Thyroid gland (tissue), 4 donors: ENCODE measurements around the gene SORCS2. TPM values are rescaled to one million over a fixed set of nuclear protein-coding genes. Genes with fewer than 3 reads are reported as not detected.

ENCODE experiments used
- DNase-seq, 2 donors: peaks; one replicate each; pipeline ENCODE4 v3.0.0-alpha.2; 2019
- H3K27ac ChIP-seq, 3 donors: fragments of 200-600 bp; sonication (generic); 1 replicate in 2 of 3; 2 replicates in 1 of 3; pipeline ENCODE4 v1.5.1; 2016 to 2019; ENCODE audit warnings: mild to moderate bottlenecking in 1 of 3, moderate library complexity in 1 of 3
- H3K27me3 ChIP-seq: fragments of 200-600 bp; sonication (generic); one replicate; pipeline ENCODE4 v1.5.1; 2019
- H3K36me3 ChIP-seq, 2 donors: fragments of 200-600 bp; sonication (generic); one replicate each; pipeline ENCODE4 v1.5.1; 2016 to 2019
- H3K4me1 ChIP-seq, 2 donors: fragments of 200-600 bp; sonication (generic); one replicate each; pipeline ENCODE4 v1.5.1; 2017 to 2019
- H3K4me3 ChIP-seq, 3 donors: fragments of 200-600 bp; sonication (generic); replicated peaks in 1 of 3; 1 replicate in 2 of 3; 2 replicates in 1 of 3; pipeline ENCODE4 v1.5.1; 2016; ENCODE audit warnings: mild to moderate bottlenecking in 1 of 3
- H3K9me3 ChIP-seq: fragments of 200-600 bp; sonication (generic); one replicate; pipeline ENCODE4 v1.5.1; 2017
- POLR2A ChIP-seq, 2 donors: fragments of 450-650 bp; IDR thresholded peaks; one replicate each; pipeline ENCODE4 v1.6.1; 2017; ENCODE audit warnings: antibody characterized with exemption in 2 of 2, mild to moderate bottlenecking in 2 of 2, moderate library complexity in 1 of 2
- WGBS, 2 donors: methylation state at CpG; one replicate each; pipeline ENCODE4 v1.1.5; 2017; 5-methylcytosine and 5-hydroxymethylcytosine counted together
- intact Hi-C: fragments of 100-400 bp; cut with DNase I; formaldehyde crosslinking; loops from one replicate; pipeline ENCODE4 v1.15.1; 2023
- total RNA-seq, 4 donors: library from RNA; depleted of rRNA; stranded (reverse); fragments of >200 nt; gene quantifications; one replicate each; pipeline ENCODE4 v1.2.3, GENCODE V29; 2016
- TF ChIP-seq, protein P1 (sequence below), 6 experiments: fragments of 200-600 bp in 3 of 6; fragments of 450-650 bp in 3 of 6; sonication (generic) in 3 of 6; IDR thresholded peaks; one replicate each; pipeline ENCODE4 v1.5.1; 2016 to 2019; ENCODE audit warnings: antibody characterized with exemption in 6 of 6, mild to moderate bottlenecking in 2 of 6, inconsistent platforms in 1 of 6, moderate library complexity in 1 of 6

SORCS2 gene
- total RNA-seq, 4 donors from 2014 or later = 1.7 to 13.6 (median 3.6) TPM

DNA sequence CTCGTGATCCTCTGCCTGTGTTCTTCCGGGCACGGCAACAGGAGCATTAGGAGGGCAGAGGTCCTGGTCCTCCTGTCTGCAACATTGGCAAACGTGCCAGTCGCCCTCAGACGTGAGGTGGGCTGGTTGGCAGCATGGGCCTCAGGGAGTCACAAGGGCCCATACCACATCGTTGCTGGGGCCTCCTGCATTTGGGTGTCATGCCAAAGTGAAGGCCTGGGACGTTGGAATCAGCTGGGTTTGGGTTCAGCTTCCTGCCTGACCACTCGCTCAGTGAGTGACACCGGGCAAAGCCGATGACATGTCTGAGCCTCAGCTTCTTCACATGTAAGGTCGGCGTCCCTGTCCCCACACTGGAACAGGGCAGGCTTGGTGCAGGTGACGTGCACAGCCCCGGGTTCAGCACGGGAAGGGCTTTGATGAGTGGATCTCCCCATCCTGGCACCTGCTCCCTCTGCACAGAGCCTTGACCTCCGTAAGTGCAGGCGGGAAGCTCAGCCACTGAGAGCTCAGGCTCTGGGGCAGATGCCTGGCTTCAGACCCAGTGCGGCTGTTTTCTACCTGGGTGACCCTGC, 150.8 kb downstream of the SORCS2 start:
- TF ChIP-seq, protein P1, sequence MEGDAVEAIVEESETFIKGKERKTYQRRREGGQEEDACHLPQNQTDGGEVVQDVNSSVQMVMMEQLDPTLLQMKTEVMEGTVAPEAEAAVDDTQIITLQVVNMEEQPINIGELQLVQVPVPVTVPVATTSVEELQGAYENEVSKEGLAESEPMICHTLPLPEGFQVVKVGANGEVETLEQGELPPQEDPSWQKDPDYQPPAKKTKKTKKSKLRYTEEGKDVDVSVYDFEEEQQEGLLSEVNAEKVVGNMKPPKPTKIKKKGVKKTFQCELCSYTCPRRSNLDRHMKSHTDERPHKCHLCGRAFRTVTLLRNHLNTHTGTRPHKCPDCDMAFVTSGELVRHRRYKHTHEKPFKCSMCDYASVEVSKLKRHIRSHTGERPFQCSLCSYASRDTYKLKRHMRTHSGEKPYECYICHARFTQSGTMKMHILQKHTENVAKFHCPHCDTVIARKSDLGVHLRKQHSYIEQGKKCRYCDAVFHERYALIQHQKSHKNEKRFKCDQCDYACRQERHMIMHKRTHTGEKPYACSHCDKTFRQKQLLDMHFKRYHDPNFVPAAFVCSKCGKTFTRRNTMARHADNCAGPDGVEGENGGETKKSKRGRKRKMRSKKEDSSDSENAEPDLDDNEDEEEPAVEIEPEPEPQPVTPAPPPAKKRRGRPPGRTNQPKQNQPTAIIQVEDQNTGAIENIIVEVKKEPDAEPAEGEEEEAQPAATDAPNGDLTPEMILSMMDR (IDR thresholded peaks at IDR 0.05) = no peak
- no peak for TF ChIP-seq POLR2A (IDR thresholded peaks at IDR 0.05)
- Histone ChIP-seq H3K9me3 (no peaks in the 10 kb centered on the region), H3K36me3 (no peaks in the 10 kb centered on the region), H3K27me3 (no peaks in the 10 kb centered on the region), H3K4me3 (no peak overlapping the region), H3K4me1 (no peaks in the 10 kb centered on the region), H3K27ac (no peak overlapping the region)
- intact Hi-C loops = no loop called here
- 93 to 94% methylated on average over 11 to 19 of the region's 19 CpGs for WGBS, 2 donors
- DNase-seq = no peak

DNA sequence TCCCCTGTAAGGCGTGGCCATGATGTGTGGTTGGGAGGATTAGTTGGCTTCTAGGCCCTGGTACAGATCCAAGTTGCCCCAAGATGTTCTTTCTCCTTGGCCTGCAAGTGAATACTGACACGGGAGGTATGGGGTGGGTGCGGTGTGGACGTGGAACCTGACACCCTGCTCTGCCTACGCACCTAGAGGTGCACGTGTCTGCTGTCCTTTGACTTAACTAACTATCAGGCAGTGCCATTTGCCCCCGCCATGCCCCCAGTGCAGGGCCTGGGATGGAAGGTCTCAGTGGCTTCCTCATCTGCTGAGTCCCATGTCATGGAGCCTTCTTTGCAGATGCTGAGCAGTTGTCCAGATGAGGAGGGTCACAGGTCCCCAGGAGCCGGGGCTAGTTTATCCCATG, 151.6 kb downstream of the SORCS2 start:
- no peaks in the 10 kb centered on the region for H3K36me3 ChIP-seq

DNA sequence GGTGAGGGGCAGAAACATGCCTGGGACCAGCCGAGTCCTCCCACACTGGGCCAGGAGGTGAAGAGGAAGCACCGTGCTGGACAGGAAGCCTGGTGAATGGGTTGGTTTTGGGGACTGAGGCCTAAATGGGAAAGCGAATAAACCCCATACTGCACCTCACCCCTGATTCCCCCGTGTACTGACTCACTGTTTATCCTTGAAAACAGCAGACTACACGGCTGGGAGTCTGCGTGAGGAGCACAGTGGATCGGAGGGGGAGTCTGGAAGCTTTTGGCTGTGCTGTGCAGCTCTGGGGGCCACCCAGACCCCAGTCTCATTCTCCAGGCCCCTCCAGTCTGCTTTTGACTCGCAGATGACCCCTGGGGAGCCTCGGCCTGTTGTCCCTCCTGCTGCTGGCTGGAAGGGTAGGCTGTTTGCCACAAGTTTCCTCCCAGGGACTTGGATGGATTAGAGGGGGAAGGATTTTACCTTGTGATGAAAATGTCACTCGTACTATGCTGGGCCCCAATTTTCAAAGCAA, 152.4 kb downstream of the SORCS2 start:
- TF ChIP-seq, protein P1 (IDR thresholded peaks at IDR 0.05) = no peak
- no peak for TF ChIP-seq POLR2A (IDR thresholded peaks at IDR 0.05)
- no peaks in the 10 kb centered on the region for H3K27me3 ChIP-seq
- no peak overlapping the region for H3K27ac ChIP-seq
- H3K9me3 ChIP-seq = no peaks in the 10 kb centered on the region
- H3K36me3 ChIP-seq = no peaks in the 10 kb centered on the region
- no peaks in the 10 kb centered on the region for H3K4me1 ChIP-seq
- intact Hi-C loops = no loop called here
- DNase-seq = no peak
- H3K4me3 ChIP-seq = no peak overlapping the region
- 81 to 82% methylated on average over 10 of the region's 10 CpGs for WGBS, 2 donors

More for the DNA sequence above, 151.6 kb downstream of the SORCS2 start:
- no peak for DNase-seq
- 93 to 95% methylated on average over 6 to 8 of the region's 8 CpGs for WGBS, 2 donors
- Histone ChIP-seq H3K27ac (no peak overlapping the region), H3K4me3 (no peak overlapping the region), H3K27me3 (no peaks in the 10 kb centered on the region), H3K9me3 (no peaks in the 10 kb centered on the region), H3K4me1 (no peaks in the 10 kb centered on the region)
- no peak for TF ChIP-seq POLR2A (IDR thresholded peaks at IDR 0.05)
- TF ChIP-seq, protein P1 (IDR thresholded peaks at IDR 0.05) = no peak
- intact Hi-C loops = no loop called here

DNA sequence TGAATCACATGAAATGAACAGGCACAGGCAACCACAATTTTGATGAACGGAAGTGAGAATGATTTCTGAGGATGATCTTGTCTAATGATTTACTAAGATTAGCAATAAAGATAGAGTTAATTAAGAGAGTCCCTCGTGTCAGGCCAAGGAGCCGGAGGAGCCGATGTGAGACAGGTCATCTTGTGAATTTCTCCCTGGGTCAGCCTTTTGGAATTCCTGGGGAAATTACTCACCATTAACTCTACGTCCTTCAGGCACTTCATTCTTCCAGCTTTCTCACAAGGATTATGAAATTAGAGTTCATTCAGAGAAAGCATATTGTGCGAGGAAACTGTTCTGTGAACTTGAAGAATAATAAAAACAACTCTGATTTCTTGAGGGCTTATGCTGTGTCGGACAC, 155.6 kb downstream of the SORCS2 start:
- Histone ChIP-seq H3K36me3 (no peaks in the 10 kb centered on the region), H3K4me3 (no peak overlapping the region), H3K27ac (no peak overlapping the region), H3K4me1 (no peaks in the 10 kb centered on the region), H3K9me3 (no peaks in the 10 kb centered on the region), H3K27me3 (no peaks in the 10 kb centered on the region)
- DNase-seq = no peak
- 87 to 91% methylated on average over 7 of the region's 7 CpGs for WGBS, 2 donors
- TF ChIP-seq, protein P1 (IDR thresholded peaks at IDR 0.05) = no peak
- TF ChIP-seq POLR2A (IDR thresholded peaks at IDR 0.05) = no peak
- intact Hi-C loops = no loop called here

DNA sequence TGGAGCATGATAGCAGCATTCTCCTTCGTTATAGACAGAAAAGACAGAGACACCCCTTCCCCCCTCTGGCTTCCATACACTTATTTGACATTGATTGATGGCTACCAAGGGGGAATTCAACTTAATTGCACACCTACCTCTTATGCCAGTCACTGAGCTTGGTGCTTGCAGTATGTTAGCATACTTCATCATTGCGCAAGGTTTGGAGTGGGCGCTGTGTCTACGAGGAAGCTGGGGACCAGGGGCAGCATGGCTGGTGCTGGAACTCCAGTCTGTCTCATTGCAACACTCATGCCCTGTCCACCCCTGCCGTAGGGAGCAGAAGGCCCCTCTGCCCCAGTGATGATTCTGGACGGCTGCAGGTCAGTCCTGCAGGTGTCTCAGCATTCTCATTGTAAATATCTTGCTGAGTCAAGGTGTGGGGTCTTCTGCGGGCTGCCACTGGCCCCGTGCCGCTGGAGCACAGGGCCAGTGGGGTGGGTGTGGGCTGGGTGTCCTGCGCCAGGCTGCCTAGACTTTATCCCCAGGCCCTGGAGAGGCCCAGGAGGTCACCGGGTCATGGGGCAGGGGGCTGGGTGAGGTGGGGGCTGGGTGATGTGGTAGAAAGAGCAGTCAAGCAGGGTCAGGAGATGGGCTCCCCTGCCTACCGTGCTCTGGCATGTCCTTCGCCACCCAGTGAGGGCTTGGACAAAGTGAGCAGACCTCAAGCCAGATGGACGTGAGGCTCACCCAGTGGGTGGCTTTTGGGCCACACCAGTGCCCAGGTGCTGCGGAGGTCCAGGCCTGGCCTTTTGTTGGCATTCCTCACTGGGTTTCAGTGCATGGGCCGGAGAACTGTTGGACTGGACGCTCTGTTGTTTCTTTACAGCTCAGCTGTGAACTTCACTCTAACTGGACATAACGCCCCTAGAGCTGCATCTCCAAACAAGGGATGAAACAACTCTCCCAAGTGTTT, 156.9 kb downstream of the SORCS2 start:
- intact Hi-C loops = no loop called here

More for the DNA sequence above, 156.9 kb downstream of the SORCS2 start:
- Histone ChIP-seq H3K36me3 (no peaks in the 10 kb centered on the region), H3K4me3 (no peak overlapping the region), H3K27ac (no peak overlapping the region), H3K4me1 (no peaks in the 10 kb centered on the region), H3K27me3 (no peaks in the 10 kb centered on the region), H3K9me3 (no peaks in the 10 kb centered on the region)
- no peak for TF ChIP-seq POLR2A (IDR thresholded peaks at IDR 0.05)
- TF ChIP-seq, protein P1 (IDR thresholded peaks at IDR 0.05) = no peak
- no peak for DNase-seq
- 86 to 88% methylated on average over 15 to 16 of the region's 18 CpGs for WGBS, 2 donors
